ENCODE data around the gene DENND6B.
"Not testable (repeated sequence)": the region's sequence is repeated elsewhere in the genome, so short reads cannot be mapped to it uniquely, and the experiment has no call there.

DENND6B gene

DNA sequence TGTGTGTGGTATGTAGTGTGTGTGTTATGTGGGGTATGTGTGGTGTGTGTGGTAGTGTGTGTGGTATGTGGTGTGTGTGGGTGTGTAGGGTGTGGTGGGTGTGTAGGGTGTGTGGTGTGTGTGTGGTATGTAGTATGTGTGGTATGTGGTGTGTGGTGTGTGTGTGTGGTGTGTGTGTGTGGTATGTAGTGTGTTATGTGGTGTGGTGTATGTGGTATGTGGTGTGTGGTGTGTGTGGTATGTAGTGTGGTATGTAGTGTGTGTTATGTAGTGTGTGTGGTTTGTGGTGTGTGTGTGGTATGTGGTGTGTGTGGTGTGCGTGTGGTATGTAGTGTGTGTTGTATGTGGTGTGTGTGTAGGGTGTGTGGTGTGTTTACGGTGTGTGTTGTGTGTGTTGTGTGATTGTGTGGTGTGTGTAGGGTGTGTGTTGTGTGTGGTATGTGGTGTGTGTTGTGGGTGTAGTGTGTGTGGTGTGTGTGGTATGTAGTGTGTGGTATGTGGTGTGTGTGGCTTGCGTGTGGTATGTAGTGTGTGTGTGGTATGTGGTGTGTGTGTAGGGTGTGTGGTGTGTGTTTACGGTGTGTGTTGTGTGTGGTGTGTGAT lies 12.1 kb upstream of the DENND6B start:
- no peak for DNase-seq

DNA sequence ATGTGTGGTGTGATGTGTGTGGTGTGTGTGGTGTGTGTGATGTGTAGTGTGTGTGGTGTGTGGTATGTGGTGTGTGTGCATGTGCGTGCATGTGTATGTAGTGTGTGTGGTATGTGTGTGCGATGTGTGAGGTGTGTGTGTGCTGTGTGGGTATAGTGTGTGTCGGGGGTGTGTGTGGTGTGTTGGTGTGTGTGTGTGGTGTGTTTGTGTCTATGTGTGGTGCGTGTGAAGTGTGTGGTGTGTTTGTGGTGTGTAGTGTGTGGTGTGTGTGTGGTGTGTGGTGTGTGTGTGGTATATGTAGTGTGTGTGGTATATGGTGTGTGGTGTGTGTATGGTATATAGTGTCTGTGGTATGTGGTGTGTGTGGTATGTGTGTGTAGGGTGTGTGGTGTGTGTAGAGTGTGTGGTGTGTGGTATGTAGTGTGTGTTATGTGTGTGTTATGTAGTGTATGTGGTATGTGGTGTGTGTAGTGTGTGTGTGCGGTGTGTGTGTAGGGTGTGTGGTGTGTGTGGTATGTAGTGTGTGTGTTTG lies 11.3 kb upstream of the DENND6B start:
- no peak for DNase-seq

DNA sequence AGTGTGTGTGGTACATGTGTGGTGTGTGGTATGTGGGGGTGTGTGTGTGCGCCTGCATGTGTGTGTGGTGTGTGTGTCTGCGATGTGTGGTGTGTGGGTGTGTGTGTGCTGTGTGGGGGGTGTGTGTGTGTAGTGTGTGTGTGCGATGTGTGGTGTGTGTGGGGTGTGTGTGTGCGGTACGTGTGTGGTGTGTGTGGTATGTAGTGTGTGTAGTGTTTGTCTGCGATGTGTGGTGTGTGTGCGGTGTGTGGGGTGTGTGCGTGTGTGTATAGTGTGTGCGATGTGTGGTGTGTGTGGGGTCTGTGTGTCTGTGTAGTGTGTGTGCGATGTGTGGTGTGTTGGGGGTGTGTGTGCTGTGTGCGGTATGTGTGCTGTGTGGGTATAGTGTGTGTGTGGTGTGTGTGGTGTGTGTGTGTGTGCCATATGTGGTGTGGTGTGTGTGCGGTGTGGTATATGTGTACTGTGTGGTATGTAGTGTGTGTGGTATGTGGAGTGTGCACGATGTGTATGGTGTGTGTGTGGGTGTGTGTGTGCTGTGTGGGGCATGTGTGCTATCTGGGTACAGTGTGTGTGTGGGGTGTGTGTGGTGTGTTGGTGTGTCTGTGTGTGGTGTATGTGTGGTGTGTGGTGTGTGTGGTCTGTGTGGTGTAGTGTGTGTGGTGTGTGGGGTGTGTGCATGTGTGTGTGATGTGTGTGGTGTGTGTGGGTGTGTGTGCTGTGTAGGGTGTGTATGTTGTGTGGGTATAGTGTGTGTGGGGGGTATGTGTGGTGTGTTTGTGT lies 10.6 kb upstream of the DENND6B start:
- DNase-seq: no peak

- not testable (repeated sequence) for DNase-seq
Observed at GRCh38 chr22:50334433-50334832, 7.6 kb upstream of the DENND6B start.

- DNase-seq: peak in 2 of 3 donors; percentile 43 to 71
Observed at GRCh38 chr22:50329236-50329635, 2.4 kb upstream of the DENND6B start.

GRCh38 chr22:50327711-50328019 lies 853 bp upstream of the DENND6B start:
- DNase-seq: no peak

- no peak for DNase-seq
Observed at GRCh38 chr22:50326225-50326955, 422 bp downstream of the DENND6B start.

DNA sequence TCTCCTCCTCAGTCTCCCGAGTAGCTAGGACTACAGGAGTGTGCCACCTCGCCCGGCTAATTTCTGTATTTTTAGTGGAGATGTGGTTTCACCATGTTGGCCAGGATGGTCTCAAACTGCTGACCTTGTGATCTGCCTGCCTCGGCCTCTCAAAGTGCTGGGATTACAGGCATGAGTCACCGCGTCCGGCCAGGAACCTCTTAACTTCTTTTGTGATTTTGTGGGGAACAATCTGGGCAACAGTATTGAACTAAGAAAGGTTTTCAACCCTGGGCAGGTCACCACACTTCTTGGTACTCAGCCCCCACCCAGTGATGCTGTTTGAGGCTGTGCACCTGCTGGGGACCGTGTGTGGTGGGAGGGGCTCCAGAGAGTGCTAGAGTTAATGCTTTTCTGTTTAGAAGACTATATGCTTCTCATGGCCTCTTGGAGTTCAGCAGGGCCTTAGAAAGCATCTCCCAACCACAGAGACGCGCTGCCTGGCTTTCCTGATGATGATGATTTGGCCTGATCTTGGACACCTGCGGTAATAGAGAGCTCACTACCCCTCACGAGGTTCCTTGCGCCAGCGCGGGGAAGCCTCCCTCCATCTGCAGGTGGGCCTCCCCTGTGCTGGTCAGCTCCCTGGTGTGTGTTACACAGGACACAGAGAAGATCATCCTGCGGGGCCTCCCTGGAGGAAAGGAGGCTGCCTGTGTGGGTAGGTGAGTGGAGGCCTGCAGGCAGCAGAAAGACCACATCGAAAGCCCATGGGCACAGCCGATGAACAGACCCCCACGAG lies 1.2 kb downstream of the DENND6B start:
- no peak for DNase-seq

DNA sequence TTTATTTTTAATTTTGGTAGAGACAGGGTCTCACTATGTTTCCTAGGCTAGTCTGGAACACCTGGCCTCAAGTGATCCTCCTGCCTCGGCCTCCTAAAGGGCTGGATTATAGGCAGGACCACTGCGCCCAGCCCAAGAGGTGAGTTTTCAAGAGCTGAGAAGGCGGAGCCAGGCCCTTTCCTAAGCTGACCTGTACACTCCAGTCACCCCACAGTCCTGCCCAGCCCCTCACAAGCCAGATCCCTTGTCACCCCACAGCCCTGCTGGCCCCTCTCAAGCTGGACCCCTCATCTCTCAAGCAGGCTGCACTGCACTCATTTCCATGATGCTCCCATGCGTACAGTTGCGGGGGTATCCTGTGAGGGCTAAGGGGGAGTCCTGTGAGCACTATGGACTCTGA lies 2.9 kb downstream of the DENND6B start:
- DNase-seq: no peak

DNA sequence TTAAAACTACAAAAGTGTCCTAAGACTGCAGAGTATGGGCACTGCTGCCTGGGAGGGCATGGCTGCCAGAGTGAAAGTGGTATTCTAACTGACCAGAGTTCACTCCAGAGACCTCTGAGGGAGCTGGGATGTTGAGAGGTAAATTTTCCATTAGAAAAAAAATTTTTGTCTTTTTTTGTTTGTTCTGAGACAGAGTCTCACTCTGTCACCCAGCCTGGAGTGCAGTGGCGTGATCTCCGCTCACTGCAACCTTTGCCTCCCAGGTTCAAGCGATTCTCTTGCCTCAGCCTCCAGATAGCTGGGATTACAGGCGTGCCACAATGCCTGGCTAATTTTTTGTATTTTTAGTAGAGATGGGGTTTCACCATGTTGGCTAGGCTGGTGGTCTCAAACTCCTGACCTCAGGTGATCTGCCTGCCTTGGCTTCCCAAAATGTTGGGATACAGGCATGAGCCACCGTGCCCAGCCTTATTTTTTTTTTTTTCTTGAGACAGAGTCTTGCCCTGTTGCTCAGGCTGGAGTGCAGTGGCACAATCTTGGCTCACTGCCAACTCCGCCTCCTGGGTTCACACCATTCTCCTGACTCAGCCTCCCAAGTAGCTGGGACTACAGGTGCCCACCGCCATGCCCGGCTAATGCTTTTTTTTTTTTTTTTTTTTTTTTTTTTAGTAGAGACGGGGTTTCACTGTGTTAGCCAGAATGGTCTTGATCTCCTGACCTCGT lies 4.3 kb downstream of the DENND6B start:
- DNase-seq: not testable (repeated sequence)

DNA sequence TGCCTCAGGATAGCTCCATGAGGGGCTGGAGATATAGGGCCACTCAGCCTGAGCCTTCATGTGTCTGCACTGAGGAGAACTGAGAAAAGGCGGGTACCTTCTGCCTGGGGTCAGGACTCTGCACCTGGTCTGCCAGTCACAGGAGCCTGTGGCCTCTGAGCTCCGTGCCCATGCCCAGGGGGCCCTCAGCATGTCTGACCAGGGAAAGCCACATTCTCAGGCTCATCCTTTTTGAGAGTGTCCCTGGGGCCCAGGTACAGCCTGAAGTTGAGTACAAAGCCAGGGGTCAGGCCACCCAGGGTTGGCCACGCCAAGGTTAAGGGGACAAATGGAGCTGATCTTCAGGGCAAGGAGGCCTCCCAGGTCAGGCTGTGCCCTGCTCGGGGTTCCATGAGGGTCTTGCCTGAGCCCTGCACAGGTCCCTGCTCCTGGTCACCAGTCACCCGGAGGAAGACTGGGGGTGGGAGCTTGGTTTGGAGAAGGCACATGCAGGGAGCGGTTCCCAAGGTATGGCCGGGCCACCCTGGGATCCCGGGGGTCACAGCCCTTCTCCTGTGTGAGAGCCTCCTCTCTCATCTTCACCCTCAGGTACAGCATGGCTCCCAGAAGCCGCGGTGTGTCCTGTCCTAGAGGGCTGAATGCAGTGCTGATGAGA lies 6.0 kb downstream of the DENND6B start:
- DNase-seq: peak in 1 of 3 donors; percentile 10

GRCh38 chr22:50320116-50320515 lies 6.7 kb downstream of the DENND6B start:
- peak in 1 of 3 donors; percentile 3 for DNase-seq

- no peak for DNase-seq
Observed at GRCh38 chr22:50319503-50319951, 7.3 kb downstream of the DENND6B start.

DNA sequence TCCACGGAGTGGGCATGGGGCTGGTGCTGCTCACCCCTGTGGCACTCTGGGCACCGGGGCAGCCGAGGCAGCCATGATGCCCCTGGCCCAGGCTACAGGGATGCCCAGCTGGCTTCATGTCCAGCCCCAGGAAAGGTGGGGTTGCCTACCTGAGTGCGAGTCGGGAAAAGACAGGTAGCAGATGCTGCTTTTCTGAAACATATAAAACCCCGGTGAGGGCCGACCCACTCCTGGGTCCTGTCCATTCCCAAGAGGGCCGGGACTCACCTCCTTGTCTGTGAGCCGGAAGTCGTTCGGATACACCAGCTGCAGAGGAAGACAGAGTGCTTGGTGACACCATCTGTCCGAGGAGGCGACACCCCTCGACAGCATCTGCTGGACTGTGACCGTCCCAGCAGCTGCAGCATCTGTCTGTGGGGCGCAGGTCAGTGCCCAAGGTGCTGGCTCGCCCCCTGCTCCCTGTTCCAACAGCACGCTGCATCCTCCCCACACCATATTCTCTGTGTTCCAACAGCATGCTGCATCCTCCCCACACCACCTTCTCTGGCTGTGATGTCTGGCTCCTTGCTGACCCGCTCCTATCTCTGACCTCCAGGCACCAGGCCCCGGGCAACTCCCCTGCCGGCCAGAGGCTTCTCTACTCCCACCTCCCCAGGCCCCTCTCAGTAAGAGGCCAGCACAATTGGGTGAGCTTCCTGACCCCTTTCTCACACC lies 8.0 kb downstream of the DENND6B start:
- no peak for DNase-seq

DNA sequence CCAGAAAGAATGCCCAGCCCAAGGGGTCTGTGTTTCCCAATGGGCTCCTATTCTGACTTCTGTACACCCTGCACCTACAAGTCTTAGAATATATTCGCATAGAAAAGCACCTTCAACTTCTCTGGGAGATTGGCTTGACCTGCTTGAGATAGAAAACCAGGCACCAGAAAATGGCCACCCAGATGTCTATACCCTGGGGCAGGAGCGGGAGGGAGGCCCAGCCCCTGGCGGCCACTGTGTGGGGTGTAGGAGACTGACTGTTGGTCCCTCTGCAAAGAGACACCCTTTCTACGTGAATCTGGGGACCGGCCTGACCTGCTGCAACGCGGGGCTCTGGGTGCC lies 8.5 kb downstream of the DENND6B start:
- no peak for DNase-seq

DNA sequence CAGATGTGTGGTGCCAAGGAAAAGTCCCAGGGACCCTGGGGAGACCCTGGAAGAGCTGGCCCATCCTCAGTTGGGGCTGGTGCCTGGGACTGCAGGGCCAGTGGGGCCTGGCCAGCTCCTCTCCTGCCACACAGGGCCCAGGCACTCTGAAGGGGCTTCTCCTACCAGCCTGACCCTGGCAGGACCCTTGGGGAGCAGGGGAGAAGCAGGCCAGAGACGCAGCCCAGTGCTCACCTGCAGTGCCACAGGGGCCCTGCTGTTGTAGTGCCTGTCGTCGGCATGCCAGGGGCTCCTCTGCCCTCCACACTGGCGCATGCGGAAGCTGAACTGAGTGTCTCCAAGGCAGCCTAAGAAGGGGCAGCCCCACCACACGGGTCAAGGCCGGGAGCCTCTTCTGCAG lies 9.1 kb downstream of the DENND6B start:
- DNase-seq: no peak

DNA sequence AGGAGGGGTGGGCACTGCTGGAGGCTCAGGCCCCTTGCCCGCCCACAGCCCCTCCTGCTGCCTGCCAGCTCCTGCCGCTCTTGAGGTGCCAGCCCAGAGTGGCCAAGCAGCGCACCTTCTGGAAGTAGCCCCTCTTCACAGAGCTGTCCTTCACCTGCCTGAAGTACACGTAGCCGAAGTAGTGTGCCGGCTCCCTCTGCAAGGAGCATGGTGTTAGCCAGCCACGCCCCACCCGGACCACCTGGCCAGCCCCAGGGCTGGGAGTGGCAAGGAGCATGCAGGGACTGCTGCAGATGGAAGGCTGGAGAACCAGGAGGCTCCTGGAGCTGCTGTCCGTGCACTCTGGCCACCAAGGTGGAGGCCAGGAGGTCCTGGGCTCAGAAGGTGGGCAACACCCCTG lies 9.6 kb downstream of the DENND6B start:
- no peak for DNase-seq

DNA sequence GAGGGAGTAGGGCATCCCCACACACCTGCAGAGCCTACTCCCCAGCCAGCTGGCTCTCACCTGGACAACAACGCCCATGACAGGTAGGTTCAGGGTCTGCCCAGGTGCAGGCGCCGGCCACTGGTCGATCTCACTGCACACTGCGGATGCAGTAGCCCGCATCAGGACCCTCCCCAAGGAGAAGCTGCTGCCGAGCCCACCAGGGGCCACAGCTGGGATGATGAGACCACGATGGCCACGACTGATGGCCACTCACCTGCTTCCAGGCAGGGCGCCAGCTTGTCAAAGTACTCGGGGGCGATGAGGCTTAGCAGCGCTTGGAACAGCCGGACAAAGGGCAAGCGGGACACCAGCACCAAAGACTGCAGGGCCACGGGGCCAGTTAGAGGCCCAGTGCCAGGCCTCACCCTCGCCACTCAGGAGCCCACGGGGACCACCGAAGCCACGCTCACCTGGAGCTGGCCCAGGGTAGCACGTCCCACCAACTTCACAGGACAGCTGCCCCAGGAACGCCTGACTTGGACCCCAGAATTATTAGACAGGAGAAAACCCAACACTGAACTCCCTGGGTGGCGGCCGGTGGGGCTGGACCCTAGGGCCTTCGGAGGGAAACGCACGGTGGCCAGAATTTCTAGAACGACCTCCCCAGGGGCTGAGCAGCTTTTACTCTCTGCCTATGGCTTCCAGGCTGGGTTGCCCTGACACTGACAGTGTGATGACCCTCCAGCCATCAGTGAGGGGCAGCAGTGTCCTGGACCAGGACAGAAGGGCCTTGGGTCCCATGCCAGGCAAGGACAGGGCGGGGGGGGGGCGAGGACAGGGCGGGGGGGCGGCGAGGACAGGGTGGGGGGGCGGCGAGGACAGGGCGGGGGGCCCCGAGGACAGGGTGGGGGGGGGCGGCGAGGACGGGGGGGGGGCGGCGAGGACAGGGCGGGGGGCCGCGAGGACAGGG lies 10.4 kb downstream of the DENND6B start:
- DNase-seq: no peak

DNA sequence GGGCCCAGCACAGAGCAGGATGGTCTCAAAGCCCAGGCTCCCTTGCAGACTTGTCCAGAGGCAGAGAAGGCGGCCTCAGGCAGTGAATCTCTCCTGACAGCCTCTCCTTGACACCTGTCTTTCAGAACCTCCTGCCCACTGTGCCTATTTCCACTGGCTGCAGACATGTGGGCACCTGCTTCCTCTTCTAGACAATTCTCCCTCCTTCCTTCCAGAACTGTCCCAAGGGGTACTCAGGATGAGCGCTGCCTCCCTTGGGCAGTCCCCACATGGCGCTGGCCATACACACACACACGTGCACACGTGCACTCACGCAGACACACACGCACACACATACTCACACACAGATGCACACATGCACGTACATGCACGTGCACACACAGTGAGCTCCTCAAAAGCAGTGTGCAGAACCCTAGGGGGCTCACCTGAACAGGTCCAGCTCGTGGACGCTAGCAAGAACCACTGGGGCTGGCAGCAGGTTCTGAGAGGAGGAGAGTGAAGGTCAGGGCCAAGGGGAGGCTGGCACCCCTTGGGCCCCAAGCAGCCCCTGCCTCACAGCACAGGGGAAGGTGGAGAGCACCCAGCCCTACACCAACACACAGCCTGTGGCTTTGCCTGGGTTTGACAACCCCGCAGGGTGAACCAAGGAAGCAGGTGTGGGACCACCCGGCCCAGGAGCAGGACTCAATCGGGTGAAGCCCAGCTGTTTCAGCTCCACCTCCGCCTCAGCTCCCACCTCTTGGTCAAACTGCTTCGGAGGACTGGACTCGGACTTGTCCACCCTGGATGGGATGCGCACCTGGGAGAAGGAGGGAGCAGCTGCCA lies 11.3 kb downstream of the DENND6B start:
- DNase-seq: no peak
